IPS-18a (cell line): ENCODE measurements around the gene TPST1.
A peak's percentile ranks its signal among the peaks of the same experiment; 100 is the strongest.

ENCODE experiments used
- H3K27ac ChIP-seq: one replicate; pipeline ENCODE4 v1.5.1; 2013; ENCODE audit warnings: low read length
- H3K27me3 ChIP-seq: one replicate; pipeline ENCODE4 v1.6.1; 2013; ENCODE audit warnings: mild to moderate bottlenecking, low read length; ENCODE audit not compliant: control insufficient read depth, insufficient read depth
- H3K36me3 ChIP-seq: one replicate; pipeline ENCODE4 v1.6.1; 2013; ENCODE audit warnings: low read depth, low read length; ENCODE audit not compliant: control insufficient read depth
- H3K4me1 ChIP-seq: one replicate; pipeline ENCODE4 v1.6.1; 2013; ENCODE audit warnings: low read depth, low read length; ENCODE audit not compliant: control insufficient read depth
- H3K4me3 ChIP-seq: one replicate; pipeline ENCODE4 v1.5.1; 2013; ENCODE audit warnings: low read length
- H3K9ac ChIP-seq: one replicate; pipeline ENCODE4 v1.6.1; 2013; ENCODE audit warnings: mild to moderate bottlenecking, low read length, moderate library complexity
- H3K9me3 ChIP-seq: one replicate; pipeline ENCODE4 v1.6.1; 2013; ENCODE audit warnings: low read depth, low read length; ENCODE audit not compliant: control insufficient read depth

Gene TPST1

GRCh38 chr7:66189695-66190503 lies 15.2 kb upstream of the TPST1 start:
- H3K4me3 ChIP-seq = no peak overlapping the region
- no peak overlapping the region for H3K27ac ChIP-seq
- no peak overlapping the region for H3K9ac ChIP-seq
- H3K36me3 ChIP-seq = no peaks in the 10 kb centered on the region
- no peaks in the 10 kb centered on the region for H3K9me3 ChIP-seq
- H3K27me3 ChIP-seq = no peaks in the 10 kb centered on the region
- H3K4me1 ChIP-seq = no peaks in the 10 kb centered on the region

- H3K9me3 ChIP-seq = no peaks in the 10 kb centered on the region
- H3K4me1 ChIP-seq = no peaks in the 10 kb centered on the region
- no peak overlapping the region for H3K4me3 ChIP-seq
- no peaks in the 10 kb centered on the region for H3K27me3 ChIP-seq
- H3K27ac ChIP-seq = no peak overlapping the region
- H3K36me3 ChIP-seq = no peaks in the 10 kb centered on the region
- H3K9ac ChIP-seq = no peak overlapping the region
Observed at GRCh38 chr7:66190504-66190857, 14.7 kb upstream of the TPST1 start.

DNA sequence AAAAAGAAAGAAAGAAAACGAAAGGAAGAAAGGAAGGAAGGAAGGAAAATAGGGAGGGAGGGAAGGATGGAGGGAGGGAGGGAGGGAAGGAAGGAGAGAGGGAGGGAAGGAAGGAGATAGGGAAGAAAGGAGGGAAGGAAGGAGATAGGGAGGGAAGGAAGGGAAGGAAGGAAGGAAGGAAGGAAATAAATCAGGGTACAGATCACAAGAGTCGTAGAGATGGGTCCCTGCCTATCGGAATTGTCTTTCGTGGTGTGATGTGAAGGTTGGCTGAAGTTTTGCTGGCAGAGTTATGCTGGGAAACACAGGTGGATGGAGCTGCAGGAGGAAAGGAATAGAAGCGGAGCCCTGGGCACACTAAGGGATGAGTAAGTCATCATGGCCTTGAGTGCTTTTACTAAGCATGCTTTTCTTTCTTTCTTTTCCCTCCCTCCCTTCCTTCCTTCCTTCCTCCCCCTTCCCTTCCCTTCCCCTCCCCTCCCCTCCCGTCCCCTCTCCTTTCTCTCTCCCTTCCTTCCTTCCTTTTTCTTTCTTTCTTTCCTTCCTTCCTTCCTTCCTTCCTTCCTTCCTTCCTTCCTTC lies 11.9 kb upstream of the TPST1 start:
- no peak overlapping the region for H3K27ac ChIP-seq

DNA sequence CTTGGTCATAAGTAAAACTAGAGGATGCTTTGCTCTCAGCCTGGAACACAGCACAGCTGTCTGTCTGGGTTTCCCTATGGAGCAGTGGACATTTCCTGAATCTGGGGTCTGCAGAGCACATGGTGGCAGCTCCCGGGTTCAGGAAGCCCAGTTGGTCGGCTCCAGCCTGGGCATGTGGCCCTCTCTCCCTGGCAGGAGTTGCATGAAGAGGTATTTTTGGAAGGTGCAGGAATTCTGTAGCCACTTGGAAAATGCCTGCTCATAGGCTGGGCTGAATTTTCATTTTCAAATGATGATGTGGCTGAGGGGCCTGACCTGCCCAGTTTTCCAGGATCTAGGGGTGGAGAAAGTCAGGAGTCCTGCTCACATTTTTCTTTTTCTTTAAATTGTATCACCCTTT lies 6.7 kb upstream of the TPST1 start:
- Histone ChIP-seq H3K27me3 (no peaks in the 10 kb centered on the region), H3K36me3 (no peaks in the 10 kb centered on the region), H3K9ac (no peak overlapping the region), H3K9me3 (no peaks in the 10 kb centered on the region), H3K4me1 (no peaks in the 10 kb centered on the region), H3K27ac (no peak overlapping the region), H3K4me3 (no peak overlapping the region)

More for the DNA sequence above, 11.9 kb upstream of the TPST1 start:
- Histone ChIP-seq H3K4me3 (no peak overlapping the region), H3K9me3 (no peaks in the 10 kb centered on the region), H3K9ac (no peak overlapping the region), H3K36me3 (no peaks in the 10 kb centered on the region), H3K4me1 (no peaks in the 10 kb centered on the region), H3K27me3 (no peaks in the 10 kb centered on the region)

DNA sequence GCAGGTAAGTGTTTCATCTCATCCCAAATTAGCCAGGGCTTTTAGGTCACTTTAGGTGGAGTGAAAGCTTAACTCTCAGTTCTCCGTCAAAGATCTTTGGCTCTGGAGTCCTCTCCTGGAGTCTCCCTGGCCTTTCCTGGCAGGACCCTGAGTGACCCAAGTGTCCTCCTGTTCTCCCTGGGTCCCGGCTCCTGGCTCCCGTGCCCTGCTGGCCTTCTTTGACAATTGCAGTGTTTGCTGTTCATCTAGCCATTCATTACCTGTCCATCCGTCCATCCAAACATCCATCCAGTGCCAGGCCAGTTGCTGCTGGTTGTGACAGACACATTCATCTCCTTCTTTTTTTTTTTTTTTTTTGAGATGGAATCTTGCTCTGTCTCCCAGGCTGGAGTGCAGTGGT lies 6.2 kb upstream of the TPST1 start:
- Histone ChIP-seq H3K4me1 (no peaks in the 10 kb centered on the region), H3K4me3 (no peak overlapping the region), H3K27me3 (no peaks in the 10 kb centered on the region), H3K9ac (no peak overlapping the region), H3K36me3 (no peaks in the 10 kb centered on the region), H3K27ac (no peak overlapping the region), H3K9me3 (no peaks in the 10 kb centered on the region)

- no peaks in the 10 kb centered on the region for H3K4me1 ChIP-seq
- no peaks in the 10 kb centered on the region for H3K36me3 ChIP-seq
- no peak overlapping the region for H3K27ac ChIP-seq
- no peak overlapping the region for H3K9ac ChIP-seq
- no peak overlapping the region for H3K4me3 ChIP-seq
- H3K27me3 ChIP-seq = peaks cover 9% of the 10 kb centered on the region
- no peaks in the 10 kb centered on the region for H3K9me3 ChIP-seq
Observed at GRCh38 chr7:66202441-66202840, 2.7 kb upstream of the TPST1 start.

DNA sequence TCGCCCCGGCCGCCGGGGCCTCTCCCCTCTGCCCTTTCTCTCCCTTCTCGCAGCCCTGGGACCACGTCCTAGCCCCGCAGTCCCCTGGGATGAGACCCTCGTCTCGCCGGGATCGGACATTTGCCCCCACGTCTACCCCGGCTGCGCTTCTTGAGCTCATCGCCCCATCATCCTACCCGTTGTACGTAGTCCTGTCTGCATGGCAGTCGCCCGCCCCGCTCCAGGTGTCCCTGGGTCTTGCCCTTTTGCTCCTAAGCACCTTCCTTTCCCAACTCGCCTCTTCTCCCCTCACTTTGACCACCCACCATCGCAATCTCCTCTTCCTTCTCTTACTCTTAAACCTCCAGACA lies 582 bp downstream of the TPST1 start:
- Histone ChIP-seq H3K9me3 (no peaks in the 10 kb centered on the region), H3K4me1 (no peaks in the 10 kb centered on the region), H3K9ac (peak overlapping the region; percentile 77), H3K4me3 (peak overlapping the region; percentile 85), H3K36me3 (no peaks in the 10 kb centered on the region), H3K27ac (no peak overlapping the region), H3K27me3 (peaks cover 9% of the 10 kb centered on the region)

DNA sequence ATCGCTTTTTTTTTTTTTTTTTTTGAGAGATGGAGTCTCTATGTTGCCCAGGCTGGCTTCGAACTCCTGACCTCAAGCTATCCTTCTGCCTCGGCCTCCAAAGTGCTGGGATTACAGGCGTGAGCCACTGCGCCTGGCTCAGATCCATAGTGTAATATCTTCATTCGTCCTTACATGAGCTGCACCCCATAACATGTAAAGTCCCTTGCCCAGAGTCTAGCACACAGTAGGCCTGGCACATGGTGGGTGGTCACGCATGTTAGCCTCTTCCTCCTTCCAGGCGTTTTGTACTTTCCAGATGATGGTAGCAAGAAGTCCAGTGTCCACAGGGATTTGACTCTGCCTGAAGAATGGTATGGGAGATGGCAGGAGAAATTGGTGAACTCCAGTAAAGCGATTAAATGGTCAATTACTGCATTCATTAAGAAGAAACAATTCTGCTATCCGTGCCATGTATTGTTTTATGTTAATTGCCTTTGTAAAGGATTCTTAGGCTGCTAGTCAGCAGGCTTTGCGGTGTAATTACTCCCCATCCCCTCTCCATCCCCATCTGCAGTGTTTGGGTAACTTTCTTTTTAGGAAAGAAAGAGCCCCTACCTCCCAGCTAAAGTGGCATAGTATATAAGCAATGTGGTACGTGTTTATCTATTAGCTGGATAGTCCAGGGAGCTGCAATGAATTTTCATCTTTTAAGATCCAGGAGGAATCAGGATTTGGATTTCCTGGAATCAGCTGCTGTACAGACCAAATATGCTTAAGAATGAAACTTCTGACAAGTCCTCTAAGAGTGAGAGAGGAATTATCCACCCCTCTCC lies 1.2 kb downstream of the TPST1 start:
- Histone ChIP-seq H3K4me1 (no peaks in the 10 kb centered on the region), H3K9ac (peak overlapping the region; percentile 77), H3K27ac (no peak overlapping the region), H3K27me3 (peaks cover 9% of the 10 kb centered on the region), H3K9me3 (no peaks in the 10 kb centered on the region), H3K4me3 (peak overlapping the region; percentile 85), H3K36me3 (no peaks in the 10 kb centered on the region)

GRCh38 chr7:66206934-66207240 lies 1.8 kb downstream of the TPST1 start:
- Histone ChIP-seq H3K4me3 (no peak overlapping the region), H3K9ac (no peak overlapping the region), H3K9me3 (no peaks in the 10 kb centered on the region), H3K27ac (no peak overlapping the region), H3K27me3 (peaks cover 9% of the 10 kb centered on the region), H3K36me3 (no peaks in the 10 kb centered on the region), H3K4me1 (no peaks in the 10 kb centered on the region)

- Histone ChIP-seq H3K9me3 (no peaks in the 10 kb centered on the region), H3K4me1 (no peaks in the 10 kb centered on the region), H3K27ac (no peak overlapping the region), H3K4me3 (no peak overlapping the region), H3K9ac (no peak overlapping the region), H3K36me3 (no peaks in the 10 kb centered on the region), H3K27me3 (peaks cover 9% of the 10 kb centered on the region)
Observed at GRCh38 chr7:66207540-66207939, 2.4 kb downstream of the TPST1 start.

GRCh38 chr7:66211429-66211828 lies 6.3 kb downstream of the TPST1 start:
- H3K9ac ChIP-seq = no peak overlapping the region
- no peaks in the 10 kb centered on the region for H3K36me3 ChIP-seq
- H3K9me3 ChIP-seq = no peaks in the 10 kb centered on the region
- no peak overlapping the region for H3K4me3 ChIP-seq
- H3K27ac ChIP-seq = no peak overlapping the region
- H3K4me1 ChIP-seq = no peaks in the 10 kb centered on the region
- peaks cover 4% of the 10 kb centered on the region for H3K27me3 ChIP-seq
